NCI-H2171 treated with DMSO at 0.1 percent for 48 hours (cell line): ENCODE measurements around the gene STK32B.
"Not testable (repeated sequence)": the region's sequence is repeated elsewhere in the genome, so short reads cannot be mapped to it uniquely, and the experiment has no call there.

Experiments used
- DNase-seq: peaks from one replicate; lab custom pipeline; 2025; lab: John Stamatoyannopoulos, UW

Gene STK32B

DNA sequence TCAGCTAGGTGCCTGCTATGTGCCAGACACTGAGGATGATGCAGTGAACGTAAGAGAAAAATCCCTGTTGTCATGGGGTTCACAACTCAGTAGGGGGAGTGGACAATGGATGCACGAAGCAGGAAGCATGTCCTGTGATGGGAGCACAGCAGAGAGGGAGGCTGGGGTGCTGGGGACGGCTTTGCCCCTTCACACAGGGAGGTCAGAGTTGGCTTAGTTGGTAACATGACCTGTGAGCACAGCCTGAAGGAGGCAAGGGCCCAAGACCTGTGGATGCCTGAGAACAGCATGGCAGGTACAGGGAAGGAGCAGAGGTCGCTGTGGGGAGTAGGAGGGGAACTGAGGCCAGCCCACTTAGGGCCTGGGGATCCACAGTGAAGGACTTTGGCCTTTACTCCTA lies 109.4 kb downstream of the STK32B start:
- DNase-seq = no peak

DNA sequence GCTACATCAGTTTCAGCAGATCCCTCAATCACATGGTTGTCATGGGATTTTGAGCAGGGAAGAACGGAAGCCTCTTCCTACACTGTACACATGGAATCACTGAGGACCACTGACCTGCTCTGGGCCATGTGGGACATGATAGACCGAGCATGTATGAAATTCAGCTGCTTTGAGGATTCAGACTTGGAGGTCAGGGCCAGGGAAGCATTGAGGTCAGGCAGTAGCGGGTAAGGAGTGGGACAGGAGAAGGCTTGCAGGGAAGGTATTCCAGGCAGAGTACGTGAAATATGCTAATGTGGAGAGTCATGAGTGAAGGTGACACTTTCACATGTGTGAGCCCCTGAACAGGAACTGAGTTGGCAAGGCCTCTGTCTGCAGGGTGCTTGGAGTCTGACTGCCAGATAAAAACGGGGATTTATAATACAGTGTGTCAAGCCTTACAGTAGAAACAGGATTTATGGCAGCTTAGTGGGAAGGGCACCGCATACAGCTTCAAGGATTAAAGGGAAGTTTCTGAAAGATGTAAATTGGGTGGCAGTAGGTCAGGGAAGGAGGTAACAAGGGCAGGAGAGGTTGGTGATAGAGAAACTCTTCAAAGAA lies 111.7 kb downstream of the STK32B start:
- no peak for DNase-seq

DNA sequence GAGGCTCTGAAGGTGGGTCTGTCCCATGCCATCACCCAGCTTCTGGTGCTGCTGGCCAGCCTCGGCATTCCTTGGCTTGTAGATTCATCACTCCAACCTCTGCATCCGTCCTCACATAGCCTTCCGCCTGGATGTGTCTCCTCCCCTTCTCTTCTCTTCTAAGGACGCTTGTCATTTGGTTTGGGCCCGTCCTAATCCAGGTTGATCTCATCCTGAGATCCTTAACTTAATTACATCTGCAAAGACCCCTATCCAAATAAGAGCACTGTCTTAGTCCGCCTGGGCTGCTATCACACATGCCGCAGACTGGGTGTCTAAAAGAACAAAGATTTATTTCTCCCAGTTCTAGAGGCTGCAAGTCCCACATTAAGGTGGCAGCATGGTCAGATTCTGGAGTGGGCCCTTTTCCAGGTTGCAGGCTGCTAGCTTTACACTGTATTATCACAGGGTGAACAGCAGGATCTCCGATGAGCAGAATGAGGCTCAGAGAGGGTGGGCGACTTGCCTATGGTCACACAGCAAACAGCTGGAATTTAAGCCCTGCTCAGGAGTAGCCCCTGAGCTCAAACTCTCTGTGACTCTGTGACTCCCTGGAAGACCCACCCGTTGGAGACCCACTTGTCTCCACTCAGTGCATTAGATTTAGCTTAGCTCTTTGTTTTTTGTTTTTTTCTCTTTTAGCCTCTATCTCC lies 113.1 kb downstream of the STK32B start:
- no peak for DNase-seq

DNA sequence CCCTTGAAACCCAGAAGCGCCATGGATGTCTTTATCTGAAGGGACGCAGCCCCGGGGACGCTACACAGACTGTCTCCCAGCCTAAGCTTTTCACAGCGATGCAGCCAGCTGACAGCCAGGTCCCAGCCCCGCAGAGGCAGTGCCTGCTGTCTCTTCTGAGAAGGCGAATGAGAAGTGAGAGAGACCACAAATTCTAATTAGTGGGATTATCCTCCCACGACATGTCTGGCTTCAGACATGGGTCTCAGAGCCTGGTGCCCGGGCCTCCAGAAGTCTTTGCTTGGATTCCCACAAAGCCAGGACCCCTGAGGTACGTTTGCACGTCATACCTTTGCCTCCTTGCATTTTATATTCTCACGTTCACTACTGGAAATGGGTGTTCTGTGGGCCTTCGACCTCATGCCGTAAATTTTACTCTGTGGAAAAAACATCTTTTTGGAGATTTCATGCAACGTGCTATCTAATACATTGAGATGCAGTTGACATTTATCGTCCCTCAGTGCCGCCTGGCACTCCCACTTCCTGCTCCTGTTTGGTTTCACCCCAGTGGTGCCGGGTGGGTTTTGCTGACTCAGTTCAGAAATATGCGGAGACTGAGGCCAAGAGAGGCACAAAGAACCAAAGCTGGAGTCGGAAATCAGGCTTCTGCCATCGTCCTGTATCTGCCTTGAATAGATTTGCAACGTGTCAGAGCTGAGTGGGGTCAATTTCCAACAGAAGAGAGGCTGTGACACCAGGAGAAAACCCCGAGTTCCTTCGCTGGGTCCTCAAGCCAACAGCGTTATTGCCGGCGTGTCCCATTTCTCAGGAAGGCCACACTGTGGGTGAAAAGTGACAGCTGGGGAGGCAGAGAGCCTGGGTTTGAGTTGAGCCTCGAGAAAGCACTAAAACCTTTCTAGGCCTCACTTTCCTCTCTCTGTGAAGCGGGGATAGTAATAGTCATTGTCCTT lies 114.4 kb downstream of the STK32B start:
- no peak for DNase-seq

DNA sequence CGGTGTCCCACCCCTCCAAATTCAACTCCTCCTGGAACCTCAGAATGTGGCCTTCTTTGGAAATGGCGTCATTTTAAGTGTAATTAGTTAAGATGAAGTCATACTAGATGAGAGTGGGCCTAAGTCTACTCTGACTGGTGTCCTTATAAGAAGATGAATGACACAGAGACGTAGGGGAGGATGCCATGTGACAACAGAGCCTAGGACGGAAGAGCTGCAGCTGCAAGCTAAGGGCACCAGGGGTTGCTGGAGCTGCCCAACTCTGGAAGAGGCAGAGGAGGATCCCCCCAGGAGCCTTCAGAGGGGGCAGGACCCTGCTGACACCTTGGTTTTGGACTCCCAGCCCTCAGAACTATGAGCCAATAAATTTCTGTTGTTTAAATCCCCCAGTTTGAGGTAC lies 115.1 kb downstream of the STK32B start:
- no peak for DNase-seq

DNA sequence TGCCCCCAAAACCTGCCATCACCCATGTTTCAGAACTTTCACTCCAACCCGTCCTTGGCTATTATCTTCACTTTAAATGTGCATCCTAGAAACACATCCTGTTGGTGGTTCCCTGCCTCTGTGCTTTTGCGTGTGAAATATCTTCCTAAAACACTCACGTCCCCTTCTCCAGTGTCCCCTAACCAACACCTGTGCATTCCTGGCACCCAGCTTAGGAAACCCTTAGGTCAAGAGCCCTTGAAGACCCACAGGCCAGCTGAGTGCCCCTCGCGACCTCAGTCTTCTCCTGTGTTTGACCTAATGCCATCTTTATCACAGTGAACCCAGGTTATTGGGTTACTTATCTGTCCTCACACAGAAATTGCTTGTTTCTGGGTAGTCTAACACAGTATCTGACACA lies 117.6 kb downstream of the STK32B start:
- DNase-seq = no peak

DNA sequence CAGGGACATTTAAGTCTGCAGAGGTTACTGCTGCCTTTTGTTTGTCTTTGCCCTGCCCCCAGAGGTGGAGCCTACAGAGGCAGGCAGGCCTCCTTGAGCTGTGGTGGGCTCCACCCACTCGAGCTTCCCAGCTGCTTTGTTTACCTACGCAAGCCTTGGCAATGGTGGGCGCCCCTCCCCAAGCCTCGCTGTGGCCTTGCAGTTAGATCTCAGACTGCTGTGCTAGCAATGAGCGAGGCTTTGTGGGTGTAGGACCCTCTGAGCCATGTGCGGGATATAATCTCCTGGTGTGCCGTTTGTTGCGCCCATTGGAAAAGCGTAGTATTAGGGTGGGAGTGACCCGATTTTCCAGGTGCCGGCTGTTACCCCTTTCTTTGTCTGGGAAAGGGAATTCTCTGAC lies 124.6 kb downstream of the STK32B start:
- DNase-seq = not testable (repeated sequence)

DNA sequence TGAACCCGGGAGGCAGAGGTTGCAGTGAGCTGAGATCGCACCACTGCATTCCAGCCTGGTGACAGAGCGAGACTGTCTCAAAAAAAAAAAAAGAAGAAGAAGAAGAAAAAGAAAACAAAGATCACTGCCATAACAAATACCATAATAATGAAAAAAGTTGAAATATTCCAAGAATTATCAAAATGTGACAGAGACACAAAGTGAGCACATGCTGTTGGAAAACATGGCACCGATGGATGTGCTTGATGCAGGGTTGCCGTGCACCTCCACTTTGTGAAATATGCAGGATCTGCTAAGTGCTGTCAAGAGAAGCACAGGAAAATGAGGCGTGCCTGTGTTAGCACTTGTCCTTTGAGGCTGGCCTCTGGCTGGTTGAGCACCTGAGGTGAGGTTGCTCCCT lies 133.3 kb downstream of the STK32B start:
- DNase-seq = no peak

DNA sequence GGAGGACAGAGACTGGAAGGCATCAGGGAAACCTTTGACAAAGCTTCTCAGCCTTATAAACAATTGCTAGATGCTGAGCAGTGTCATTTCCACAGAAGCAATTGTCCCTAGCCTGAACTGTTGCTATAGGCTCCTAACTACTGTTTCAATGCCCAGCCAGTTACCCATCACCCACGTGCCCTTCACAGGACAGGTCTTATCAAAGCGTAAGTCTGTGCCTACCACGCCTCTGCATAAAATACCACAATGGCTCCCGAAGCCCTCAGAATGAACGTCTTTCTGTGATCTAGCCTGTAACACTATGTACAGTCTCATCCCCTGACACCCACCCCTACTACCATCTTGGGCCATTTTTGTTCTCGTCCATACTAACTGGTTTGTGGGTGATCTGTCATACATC lies 134.3 kb downstream of the STK32B start:
- DNase-seq = no peak

DNA sequence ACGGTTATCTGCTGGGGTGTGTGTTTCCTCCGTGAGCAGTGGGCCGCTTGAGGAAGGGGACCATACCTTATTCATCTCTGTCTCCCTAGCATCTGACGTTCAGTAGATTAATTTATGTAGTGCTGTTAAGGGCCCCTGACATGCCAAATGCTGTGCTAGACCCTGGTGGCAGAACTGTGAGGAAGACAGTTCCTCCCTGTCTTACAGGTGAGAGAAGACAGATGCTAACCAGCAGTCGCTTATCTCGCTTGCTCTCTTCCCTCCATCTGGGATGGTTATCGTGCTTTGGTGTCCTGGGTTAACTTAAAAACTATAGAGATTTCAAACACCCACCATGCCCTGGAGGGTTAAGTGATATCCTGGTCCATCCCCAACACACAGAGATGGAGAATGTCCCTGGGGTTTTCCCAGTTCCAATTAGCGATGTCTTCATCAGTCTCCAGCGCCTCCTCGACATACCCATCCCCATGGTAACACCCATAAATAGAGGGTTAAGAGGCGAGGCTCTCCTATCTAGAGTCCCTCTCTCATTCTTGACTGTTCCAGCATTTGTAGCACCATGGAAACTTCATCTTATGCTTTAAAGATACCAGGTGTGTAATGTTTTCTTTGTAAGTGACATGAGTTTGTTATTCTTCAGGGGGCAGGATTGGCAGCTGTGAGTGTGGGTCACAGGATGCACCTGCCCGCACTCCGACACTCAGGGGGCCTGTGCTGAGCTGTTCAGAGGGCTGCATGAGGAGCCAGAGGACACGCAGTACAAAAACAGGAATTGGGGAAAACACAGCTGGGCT lies 135.2 kb downstream of the STK32B start:
- DNase-seq = no peak

DNA sequence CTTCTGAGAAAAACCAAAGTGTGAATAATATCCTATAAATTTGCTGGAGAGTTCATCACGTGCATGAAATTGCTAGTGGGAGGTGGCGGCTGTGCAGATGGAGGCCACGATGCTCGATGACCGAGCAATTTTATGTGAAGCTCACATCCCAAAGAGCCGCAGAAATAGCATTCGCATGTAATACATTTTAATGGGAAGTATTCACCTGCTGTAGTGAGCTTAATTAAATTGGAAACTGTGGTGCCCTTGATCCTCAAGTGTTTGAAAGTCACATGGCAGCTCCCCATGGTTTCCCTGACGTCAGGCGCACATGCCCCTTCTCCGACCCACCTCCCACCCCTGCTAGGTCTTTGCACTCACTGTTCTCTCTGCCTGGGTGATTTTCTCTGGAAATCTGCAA lies 136.8 kb downstream of the STK32B start:
- no peak for DNase-seq

DNA sequence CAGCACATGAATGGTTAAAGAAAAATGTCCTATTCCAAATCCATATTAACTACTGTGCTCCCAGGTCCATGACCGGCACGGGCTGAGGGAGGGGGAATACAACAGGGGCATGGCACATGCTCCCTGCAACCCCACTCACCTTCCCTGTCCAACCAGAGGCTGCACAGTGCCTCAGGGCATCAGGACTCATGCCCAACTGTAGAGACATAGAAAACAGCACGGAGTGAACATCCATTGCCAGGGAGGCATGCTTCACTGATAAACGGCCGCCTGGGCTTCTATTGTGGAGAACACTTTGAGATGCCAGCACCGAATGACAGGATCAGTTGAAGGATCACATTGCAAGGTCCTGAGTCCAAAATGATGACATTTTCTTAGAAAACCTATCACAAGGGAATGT lies 140.6 kb downstream of the STK32B start:
- no peak for DNase-seq

DNA sequence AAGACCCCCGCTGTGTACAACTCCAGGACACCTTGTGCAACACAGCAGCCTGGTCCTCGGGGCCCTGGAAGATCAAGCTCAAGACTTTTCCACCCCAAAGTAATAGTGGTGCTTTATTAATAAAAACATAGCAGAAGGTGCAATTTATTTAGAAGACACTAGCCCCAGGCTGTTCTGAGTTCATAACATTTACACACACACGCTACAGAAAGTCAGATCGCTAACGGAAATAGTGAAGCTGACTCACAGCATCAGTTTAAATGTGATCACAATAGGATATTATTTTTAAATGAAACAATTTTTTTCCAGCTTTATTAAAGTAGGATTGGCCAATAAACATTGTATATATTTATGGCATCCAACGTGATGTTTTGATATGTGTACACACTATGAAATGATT lies 141.0 kb downstream of the STK32B start:
- DNase-seq = no peak

DNA sequence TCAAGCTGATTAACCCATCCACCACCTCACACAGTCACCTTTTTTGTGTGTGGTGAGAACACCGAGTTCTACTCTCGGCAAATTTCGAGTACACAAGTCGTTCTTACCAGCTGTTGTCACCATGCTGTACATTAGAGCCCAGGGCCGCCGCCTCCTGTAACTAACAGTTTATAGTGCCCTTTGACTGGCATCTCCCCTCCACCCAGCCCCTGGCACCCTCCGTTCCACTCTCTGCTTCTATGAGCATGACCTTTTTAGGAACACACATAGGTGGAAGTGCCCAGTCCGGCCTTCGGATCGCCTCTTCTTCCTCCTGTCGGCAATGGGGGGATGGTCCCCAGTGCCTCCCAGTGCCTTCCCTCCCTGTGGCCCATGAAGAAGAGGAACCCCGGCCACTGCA lies 141.4 kb downstream of the STK32B start:
- DNase-seq = no peak

DNA sequence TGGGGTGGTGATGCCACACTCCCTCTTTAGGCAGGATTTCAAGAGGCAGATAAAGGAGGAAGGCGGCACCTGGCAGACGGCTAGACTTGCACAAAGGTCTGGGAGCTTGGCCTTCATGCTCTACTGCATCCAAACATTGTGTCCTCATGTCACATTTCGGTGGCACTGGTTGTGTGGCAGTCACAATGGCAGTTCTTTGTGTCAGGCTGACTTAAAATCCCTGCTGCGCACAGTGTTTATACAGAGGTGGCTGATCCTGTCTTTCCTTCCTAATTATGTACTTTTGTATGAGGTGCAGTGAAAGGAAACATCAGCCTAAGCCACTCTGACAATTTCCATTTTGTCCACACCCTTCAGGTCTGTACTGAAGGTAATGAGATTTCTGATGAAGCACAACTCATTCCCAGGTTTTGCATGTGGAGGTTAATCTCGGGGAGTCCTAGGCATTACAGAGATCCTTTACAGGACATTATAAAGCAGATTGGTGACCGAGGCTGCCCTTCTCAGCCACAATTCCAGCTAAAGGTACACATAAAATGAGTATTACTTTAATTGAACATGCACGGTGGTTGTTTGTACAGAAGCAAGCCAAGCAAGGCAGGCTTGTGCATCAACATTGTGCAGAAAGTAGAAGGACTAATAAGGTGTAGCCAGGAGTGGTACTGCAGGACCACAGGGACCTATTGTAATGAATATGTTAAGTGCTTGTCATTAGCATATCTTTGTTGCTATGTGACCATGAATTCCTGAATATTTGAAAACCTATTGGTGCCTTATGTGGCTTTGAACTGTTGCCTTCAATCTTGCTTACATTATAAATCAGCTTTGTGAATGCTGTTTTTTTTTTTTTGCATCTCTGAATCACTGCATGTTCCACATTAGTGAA lies 147.6 kb downstream of the STK32B start:
- no peak for DNase-seq

DNA sequence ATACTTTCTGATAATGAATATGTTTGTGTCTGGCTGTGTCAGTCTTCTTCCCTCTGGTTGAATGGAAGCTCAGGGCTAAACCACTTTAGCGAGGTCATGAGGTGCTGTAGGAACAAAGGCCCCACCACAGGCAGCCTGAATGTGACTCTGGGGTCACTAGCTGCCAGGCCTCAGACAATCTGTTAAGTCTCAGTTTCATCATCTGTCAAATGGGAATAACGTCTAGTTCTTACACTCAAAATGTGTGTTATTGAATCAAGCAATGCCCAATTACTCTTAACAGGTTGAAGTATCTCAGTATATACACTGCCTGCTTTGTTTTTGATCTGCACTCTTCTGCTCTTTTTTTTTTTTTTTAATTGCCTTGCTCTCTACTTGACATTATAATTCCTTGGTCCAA lies 148.6 kb downstream of the STK32B start:
- no peak for DNase-seq

DNA sequence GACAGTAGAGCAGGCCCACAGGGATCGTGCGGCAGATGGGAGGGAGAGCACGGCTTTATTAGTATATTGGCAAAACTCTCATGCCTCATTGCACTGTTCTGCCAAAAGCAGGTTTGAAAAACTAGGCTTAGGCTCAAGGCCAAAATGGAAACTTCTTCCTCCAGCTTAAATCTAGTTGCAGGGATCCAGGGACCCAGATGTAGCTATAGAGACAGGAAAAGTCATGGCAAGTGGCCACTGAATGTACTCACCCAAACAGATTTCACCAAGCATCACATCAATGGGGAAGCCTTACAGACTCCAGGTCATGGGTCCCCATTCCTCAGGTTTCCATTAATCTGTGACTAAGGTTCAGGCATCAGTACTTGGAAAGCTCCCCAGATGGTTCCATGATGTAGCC lies 149.2 kb downstream of the STK32B start:
- no peak for DNase-seq

DNA sequence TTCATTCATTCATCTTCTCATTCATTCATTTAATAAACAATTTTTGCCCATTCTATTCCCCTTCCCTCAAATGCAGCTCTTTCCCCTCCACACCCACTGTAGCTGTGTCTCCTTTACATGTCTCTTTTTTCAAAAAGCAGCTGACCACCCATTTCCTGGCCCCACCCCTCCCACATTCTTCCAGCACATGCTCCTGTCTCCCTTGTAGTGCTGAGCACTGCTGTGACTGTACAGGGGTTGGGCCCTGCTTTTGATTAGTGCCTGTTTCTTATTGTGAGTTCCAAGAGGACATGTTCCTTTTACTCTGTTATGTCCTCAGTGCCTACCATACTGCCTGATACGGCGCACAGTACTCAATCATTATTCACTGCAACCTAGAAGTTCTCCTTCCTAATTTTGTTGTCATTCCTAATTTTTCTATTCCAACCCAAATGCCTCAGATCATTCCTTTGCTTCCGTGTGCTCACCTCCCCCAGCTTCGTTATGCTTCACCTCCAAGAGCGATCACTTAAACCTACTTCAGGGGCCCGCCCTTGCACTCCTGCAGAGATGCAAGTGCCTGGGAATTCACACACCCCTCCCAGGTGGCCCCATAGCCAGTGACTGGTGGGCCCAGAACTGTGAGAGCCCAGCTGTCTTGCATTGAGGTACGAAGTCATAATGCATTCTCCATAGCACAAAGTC lies 152.2 kb downstream of the STK32B start:
- no peak for DNase-seq

DNA sequence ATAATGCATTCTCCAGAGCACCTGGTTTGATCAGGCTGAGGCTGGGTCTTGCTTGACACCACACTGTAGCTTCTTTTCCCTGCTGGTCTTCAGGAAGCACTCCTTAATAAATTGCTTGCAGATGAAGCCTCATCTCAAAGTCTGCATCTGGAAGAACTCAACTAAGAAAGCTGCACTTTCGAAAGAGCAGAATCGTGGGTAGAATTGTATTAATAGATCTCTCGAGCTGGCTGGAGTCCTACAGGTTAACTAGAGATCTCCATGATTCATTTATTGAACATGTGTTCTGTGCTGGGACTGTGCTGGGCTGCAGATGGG lies 152.7 kb downstream of the STK32B start:
- no peak for DNase-seq

DNA sequence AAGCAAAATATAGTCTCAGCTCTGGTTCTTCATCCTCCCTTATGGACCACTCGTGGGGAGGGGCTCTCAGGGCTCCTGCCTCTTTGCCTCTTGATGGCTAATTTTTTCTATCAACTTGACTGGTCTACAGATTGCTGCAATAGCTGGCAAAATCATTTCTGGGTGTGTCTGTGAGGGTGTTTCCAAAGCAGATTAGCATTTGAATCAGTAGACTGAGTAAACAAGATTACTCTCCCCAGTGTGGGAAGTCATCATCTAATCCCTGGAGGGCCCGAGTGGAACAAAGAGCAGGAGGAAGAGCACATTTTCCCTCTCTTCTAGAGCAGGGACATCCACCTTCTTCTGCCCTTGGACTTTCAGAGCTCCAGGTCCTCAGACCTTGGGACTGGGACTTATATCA lies 153.5 kb downstream of the STK32B start:
- no peak for DNase-seq
